Loucy (cell line): ENCODE measurements around the gene MCFD2.

Source experiments
- H2AFZ ChIP-seq: fragments of 200-600 bp; sonication (generic); 2 replicates; pipeline ENCODE4 v1.6.0; 2016; ENCODE audit warnings: antibody characterized with exemption, mild to moderate bottlenecking, low read length, moderate library complexity
- H3F3A ChIP-seq: fragments of 200-600 bp; 2 replicates; pipeline ENCODE4 v1.6.0; 2016; ENCODE audit warnings: antibody characterized with exemption, low read depth, mild to moderate bottlenecking
- H3K27me3 ChIP-seq: fragments of 200-600 bp; sonication (generic); 2 replicates; pipeline ENCODE4 v1.6.1; 2014; ENCODE audit warnings: low read length, mild to moderate bottlenecking; ENCODE audit not compliant: insufficient read depth, poor library complexity, severe bottlenecking
- H3K36me3 ChIP-seq: fragments of 200-600 bp; sonication (generic); 2 replicates; pipeline ENCODE4 v1.6.1; 2016; ENCODE audit warnings: low read length; ENCODE audit not compliant: insufficient read depth
- H3K4me1 ChIP-seq: fragments of 200-600 bp; sonication (generic); 2 replicates; pipeline ENCODE4 v1.5.1; 2014; ENCODE audit warnings: low read length, mild to moderate bottlenecking; ENCODE audit not compliant: insufficient read depth, poor library complexity, severe bottlenecking
- H3K4me2 ChIP-seq: fragments of 200-600 bp; sonication (generic); 2 replicates; pipeline ENCODE4 v1.6.0; 2014; ENCODE audit warnings: antibody characterized with exemption, low read length, low read depth, mild to moderate bottlenecking; ENCODE audit not compliant: poor library complexity, severe bottlenecking
- H3K4me3 ChIP-seq: fragments of 200-600 bp; sonication (generic); 2 replicates; pipeline ENCODE4 v1.5.1; 2014; ENCODE audit warnings: low read length, mild to moderate bottlenecking, mixed read lengths; ENCODE audit not compliant: poor library complexity, severe bottlenecking
- H3K79me2 ChIP-seq: fragments of 200-600 bp; sonication (generic); 2 replicates; pipeline ENCODE4 v1.6.1; 2014; ENCODE audit warnings: low read length; ENCODE audit not compliant: insufficient read depth
- H3K9ac ChIP-seq: fragments of 200-600 bp; sonication (generic); 2 replicates; pipeline ENCODE4 v1.6.0; 2014; ENCODE audit warnings: mild to moderate bottlenecking, low read depth, low read length, moderate library complexity; ENCODE audit not compliant: poor library complexity, severe bottlenecking
- H3K9me2 ChIP-seq: fragments of 200-600 bp; sonication (generic); replicated peaks from 2 replicates; pipeline ENCODE4 v1.6.1; 2016; ENCODE audit warnings: low read depth, low read length, mixed read lengths
- H3K9me3 ChIP-seq: fragments of 200-600 bp; sonication (generic); 2 replicates; pipeline ENCODE4 v1.6.1; 2014; ENCODE audit warnings: mild to moderate bottlenecking, antibody characterized with exemption, low read length, low read depth; ENCODE audit not compliant: insufficient read depth
- H4K20me1 ChIP-seq: fragments of 200-600 bp; sonication (generic); 2 replicates; pipeline ENCODE4 v1.6.0; 2014; ENCODE audit warnings: antibody characterized with exemption, low read length, mild to moderate bottlenecking; ENCODE audit not compliant: insufficient read depth, poor library complexity, severe bottlenecking
- EZH2phosphoT487 ChIP-seq: fragments of 200-600 bp; IDR thresholded peaks from 2 replicates; pipeline ENCODE4 v1.6.1; 2018; ENCODE audit warnings: antibody characterized with exemption, mild to moderate bottlenecking, moderate library complexity, borderline replicate concordance
- TF ChIP-seq, protein P1 (sequence below): fragments of 200-600 bp; sonication (generic); conservative IDR thresholded peaks from 2 replicates; pipeline ENCODE4 v1.5.1; 2014; ENCODE audit warnings: mild to moderate bottlenecking, antibody characterized with exemption, low read length

MCFD2 gene

DNA sequence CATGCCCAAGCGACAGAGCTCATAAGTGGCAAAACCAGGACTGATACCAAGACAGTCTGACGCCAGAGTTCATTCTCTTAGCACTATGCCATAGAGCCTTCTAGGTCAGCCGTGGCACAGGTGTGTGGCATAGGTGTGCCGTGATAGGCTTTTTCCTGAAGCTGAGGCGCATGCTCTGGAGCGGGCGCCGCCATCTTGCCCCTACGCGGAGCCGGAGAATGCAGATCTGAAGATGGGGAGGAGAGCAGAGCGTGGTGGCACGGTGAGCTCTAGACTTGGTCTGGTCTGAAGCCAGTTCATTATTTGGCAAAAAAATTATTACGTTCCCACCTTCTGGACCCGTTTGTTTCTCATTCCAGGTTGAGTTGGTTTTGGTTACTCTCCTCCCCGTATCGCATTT is 16.6 kb downstream of the MCFD2 start:
- no peaks in the 10 kb centered on the region for H3F3A ChIP-seq
- H2AFZ ChIP-seq = no peak overlapping the region
- no peaks in the 10 kb centered on the region for H4K20me1 ChIP-seq
- TF ChIP-seq EZH2phosphoT487 = no peak
- no peak overlapping the region for H3K9ac ChIP-seq
- no peaks in the 10 kb centered on the region for H3K4me1 ChIP-seq
- no peaks in the 10 kb centered on the region for H3K27me3 ChIP-seq
- H3K9me3 ChIP-seq = no peaks in the 10 kb centered on the region
- no peak overlapping the region for H3K4me2 ChIP-seq
- no peak overlapping the region for H3K4me3 ChIP-seq
- H3K36me3 ChIP-seq = no peaks in the 10 kb centered on the region
- H3K9me2 ChIP-seq = no peaks in the 10 kb centered on the region
- no peaks in the 10 kb centered on the region for H3K79me2 ChIP-seq

DNA sequence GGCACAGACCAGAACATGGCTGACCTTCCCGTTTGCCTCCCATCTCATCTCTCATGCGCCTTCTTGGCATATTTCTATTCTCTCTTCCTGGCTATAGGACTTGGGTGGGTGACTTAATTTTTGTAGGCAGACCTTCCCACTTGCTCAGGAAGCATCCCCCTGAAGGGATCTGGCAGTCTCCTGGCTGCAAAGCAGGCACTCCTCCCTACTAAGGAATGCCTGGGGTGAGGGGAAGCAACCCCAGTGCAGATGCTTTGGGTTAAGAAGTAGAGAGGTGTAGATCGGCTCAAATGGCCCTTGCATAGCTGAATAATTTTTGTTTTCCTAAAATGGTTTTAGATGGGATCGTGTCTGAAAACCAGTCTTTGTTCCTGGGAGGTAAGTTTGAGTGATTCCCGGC is 17.6 kb downstream of the MCFD2 start:
- H4K20me1 ChIP-seq = no peaks in the 10 kb centered on the region
- no peaks in the 10 kb centered on the region for H3K4me1 ChIP-seq
- H3K27me3 ChIP-seq = no peaks in the 10 kb centered on the region
- H3K9me3 ChIP-seq = no peaks in the 10 kb centered on the region
- no peak overlapping the region for H3K9ac ChIP-seq
- TF ChIP-seq EZH2phosphoT487 = no peak
- TF ChIP-seq, protein P1, sequence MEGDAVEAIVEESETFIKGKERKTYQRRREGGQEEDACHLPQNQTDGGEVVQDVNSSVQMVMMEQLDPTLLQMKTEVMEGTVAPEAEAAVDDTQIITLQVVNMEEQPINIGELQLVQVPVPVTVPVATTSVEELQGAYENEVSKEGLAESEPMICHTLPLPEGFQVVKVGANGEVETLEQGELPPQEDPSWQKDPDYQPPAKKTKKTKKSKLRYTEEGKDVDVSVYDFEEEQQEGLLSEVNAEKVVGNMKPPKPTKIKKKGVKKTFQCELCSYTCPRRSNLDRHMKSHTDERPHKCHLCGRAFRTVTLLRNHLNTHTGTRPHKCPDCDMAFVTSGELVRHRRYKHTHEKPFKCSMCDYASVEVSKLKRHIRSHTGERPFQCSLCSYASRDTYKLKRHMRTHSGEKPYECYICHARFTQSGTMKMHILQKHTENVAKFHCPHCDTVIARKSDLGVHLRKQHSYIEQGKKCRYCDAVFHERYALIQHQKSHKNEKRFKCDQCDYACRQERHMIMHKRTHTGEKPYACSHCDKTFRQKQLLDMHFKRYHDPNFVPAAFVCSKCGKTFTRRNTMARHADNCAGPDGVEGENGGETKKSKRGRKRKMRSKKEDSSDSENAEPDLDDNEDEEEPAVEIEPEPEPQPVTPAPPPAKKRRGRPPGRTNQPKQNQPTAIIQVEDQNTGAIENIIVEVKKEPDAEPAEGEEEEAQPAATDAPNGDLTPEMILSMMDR = no peak
- H3K4me2 ChIP-seq = no peak overlapping the region
- H3K79me2 ChIP-seq = no peaks in the 10 kb centered on the region
- no peak overlapping the region for H2AFZ ChIP-seq
- no peaks in the 10 kb centered on the region for H3K36me3 ChIP-seq
- no peaks in the 10 kb centered on the region for H3K9me2 ChIP-seq
- no peaks in the 10 kb centered on the region for H3F3A ChIP-seq
- no peak overlapping the region for H3K4me3 ChIP-seq

DNA sequence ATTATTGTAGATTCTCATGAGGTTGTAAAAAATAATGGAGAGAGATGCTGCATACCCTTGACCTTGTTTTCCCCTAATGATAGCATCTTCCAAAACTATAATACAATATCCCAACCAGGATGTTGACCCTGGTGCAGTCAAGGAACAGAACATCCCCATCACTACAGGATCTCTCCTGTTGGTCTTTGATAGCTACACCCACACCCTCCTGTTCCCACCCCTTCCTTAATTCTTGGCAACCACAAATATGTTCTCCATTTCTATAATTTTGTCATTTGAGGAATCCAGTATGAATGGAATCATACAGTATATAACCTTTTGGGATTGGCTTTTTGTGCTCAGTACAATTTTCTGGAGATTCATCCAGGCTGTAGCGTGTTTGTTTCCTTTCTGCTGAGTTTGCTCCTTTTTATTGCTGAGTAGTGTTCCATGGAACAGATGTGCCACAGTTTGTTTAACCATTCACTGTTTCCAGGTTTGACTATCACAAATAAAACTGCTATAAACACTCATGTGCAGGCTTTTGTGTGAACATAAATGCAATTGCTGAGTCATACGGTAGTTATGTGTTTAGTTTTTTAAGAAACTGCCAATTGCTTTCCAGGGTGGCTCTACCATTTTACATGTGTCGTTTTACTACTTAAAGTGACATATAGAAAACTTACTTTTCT is 22.2 kb downstream of the MCFD2 start:
- H3K36me3 ChIP-seq = no peaks in the 10 kb centered on the region
- TF ChIP-seq, protein P1 = no peak
- TF ChIP-seq EZH2phosphoT487 = no peak
- H4K20me1 ChIP-seq = no peaks in the 10 kb centered on the region
- H3K4me1 ChIP-seq = no peaks in the 10 kb centered on the region
- no peak overlapping the region for H3K4me2 ChIP-seq
- no peaks in the 10 kb centered on the region for H3K79me2 ChIP-seq
- H3K9me3 ChIP-seq = no peaks in the 10 kb centered on the region
- H3K4me3 ChIP-seq = no peak overlapping the region
- H2AFZ ChIP-seq = no peak overlapping the region
- no peak overlapping the region for H3K9ac ChIP-seq
- no peaks in the 10 kb centered on the region for H3K27me3 ChIP-seq
- no peaks in the 10 kb centered on the region for H3F3A ChIP-seq
- no peaks in the 10 kb centered on the region for H3K9me2 ChIP-seq

DNA sequence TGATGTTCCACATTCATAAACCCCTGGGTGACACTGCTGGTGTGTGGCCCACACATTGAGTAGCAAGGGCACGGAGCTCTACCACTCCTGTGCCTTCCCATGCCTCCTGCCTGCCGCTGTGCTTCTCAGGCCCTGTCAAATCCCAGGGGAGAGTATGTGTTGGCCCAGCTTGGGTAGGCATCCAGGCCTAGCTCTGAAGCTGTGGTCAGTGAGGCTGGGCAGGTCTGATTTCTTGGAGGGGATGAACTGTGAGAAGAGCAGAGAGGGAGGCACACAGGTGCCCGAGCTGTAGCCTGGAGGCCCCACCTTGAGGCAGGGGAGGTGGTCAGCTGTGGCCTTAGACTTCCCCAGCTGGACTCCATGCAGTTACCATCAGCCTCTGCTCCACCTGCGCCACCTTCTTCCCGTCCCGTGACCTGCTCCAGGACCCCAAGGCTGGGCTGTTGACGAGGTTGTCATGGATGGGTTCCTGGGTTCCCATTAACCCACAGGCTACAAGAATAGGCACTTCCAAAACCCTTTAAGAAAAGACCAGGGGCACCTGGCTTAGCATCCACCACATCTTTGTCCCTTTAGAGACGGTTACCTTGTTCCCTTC is 23.6 kb downstream of the MCFD2 start:
- Histone ChIP-seq H3K79me2 (no peaks in the 10 kb centered on the region), H3K4me3 (no peak overlapping the region), H3K9ac (no peak overlapping the region), H3K9me2 (no peaks in the 10 kb centered on the region), H3F3A (no peaks in the 10 kb centered on the region), H3K27me3 (no peaks in the 10 kb centered on the region), H3K9me3 (no peaks in the 10 kb centered on the region), H3K36me3 (no peaks in the 10 kb centered on the region), H3K4me1 (no peaks in the 10 kb centered on the region), H3K4me2 (no peak overlapping the region), H4K20me1 (no peaks in the 10 kb centered on the region), H2AFZ (no peak overlapping the region)
- TF ChIP-seq EZH2phosphoT487 = no peak
- TF ChIP-seq, protein P1 = no peak
